Uterus (tissue), 2 donors: Measurements from ENCODE around the gene MAP10.

Experiments used
- POLR2A ChIP-seq, 2 donors: fragments of 450-650 bp; IDR thresholded peaks; one replicate each; pipeline ENCODE4 v1.6.1; 2016; ENCODE audit warnings: antibody characterized with exemption in 2 of 2, mild to moderate bottlenecking in 1 of 2, moderate library complexity in 1 of 2
- TF ChIP-seq, protein P1 (sequence below), 4 experiments: fragments of 200-600 bp in 2 of 4; fragments of 450-650 bp in 2 of 4; sonication (generic) in 2 of 4; IDR thresholded peaks; one replicate each; pipeline ENCODE4 v1.5.1; 2016 to 2019; ENCODE audit warnings: antibody characterized with exemption in 4 of 4, mild to moderate bottlenecking in 2 of 4, moderate library complexity in 1 of 4

DNA sequence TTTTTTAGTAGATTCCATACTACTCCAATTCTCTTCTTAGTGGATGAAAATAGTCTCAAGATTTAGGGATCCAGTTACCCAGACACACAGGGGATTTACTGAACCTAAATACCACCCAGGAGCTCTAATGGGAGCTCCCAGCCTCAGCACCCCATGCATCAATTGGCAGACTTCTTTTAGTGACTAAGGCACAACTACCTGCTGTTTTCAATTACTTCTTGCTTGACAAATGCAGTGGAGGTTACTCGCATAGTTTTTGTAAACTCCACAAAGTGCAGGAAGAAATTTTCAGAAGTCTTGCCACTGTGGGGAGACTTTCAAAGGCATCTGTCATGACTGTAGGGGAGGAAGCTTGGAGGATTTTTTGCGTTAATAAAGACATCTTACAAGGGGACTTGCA, 35.5 kb upstream of the MAP10 start:
- no peak for TF ChIP-seq POLR2A (IDR thresholded peaks at IDR 0.05)
- TF ChIP-seq, protein P1, sequence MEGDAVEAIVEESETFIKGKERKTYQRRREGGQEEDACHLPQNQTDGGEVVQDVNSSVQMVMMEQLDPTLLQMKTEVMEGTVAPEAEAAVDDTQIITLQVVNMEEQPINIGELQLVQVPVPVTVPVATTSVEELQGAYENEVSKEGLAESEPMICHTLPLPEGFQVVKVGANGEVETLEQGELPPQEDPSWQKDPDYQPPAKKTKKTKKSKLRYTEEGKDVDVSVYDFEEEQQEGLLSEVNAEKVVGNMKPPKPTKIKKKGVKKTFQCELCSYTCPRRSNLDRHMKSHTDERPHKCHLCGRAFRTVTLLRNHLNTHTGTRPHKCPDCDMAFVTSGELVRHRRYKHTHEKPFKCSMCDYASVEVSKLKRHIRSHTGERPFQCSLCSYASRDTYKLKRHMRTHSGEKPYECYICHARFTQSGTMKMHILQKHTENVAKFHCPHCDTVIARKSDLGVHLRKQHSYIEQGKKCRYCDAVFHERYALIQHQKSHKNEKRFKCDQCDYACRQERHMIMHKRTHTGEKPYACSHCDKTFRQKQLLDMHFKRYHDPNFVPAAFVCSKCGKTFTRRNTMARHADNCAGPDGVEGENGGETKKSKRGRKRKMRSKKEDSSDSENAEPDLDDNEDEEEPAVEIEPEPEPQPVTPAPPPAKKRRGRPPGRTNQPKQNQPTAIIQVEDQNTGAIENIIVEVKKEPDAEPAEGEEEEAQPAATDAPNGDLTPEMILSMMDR (IDR thresholded peaks at IDR 0.05), result no peak
